ENCODE measurements around the gene TMEM183A.

The TMEM183A gene

DNA sequence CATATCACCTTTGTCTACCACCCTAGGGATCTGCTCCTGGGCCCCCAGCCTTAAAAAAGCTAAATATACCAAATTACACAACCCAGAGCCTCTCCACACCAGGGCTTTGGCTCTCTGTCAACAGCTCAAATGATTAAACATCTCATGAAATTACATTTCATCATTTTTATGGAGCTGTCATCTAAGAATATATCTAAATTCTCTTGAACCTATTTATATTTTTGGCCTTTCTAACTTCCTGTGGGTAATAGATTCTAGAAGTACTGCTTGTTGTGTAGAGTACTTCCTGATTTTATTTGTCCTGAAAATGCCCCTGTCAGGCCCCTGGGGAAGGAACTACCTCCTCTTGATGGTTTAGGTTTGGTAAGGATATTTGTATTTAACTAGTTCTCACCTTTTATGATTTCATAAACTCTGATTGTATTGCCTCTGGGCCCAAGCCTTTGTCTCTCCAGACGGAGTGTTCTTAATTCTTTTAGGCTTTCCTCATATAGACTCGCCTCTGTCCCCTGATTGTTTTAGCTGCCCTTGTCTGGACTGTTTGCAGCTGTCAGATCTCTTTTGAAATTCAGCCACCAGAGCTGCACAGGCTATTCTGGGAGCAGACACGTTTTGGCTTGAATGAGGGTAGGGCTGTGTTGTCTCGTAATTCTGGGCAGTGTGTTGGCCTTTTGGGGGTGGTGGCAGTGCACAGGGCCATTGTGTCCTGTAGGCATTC, 62.0 kb downstream of the TMEM183A start:
- DNase-seq (ENCODE audit: low spot score), result no peak

DNA sequence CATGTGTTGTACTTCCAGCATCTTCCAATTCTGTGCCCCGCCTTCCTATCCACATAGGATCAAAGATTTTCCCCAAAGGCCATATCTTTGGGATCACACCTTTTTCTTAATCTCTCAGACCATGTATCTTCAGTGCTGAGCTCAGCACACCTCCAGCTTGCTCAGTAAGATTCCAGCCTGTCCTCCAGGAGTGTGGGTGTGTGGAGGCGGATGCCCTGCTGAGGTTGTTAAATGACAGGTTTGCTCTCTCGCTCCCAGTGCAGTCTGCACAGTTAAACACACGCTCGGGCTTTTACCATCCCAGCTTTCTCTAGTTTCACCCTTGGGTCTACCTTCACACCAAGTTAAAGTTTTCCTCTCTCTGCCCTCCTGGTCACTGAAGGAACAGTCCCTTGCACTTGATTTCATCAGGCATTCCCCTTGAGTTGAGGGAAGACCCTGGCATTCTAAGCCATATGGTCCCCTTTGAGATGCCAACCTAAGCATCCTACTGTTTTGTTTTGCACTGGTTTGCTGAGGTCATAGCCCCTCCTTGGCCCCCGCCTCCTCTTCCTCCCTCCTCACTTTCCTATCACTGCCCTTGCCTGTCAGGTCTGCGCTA, 64.9 kb downstream of the TMEM183A start:
- DNase-seq (ENCODE audit: low spot score), result no peak

DNA sequence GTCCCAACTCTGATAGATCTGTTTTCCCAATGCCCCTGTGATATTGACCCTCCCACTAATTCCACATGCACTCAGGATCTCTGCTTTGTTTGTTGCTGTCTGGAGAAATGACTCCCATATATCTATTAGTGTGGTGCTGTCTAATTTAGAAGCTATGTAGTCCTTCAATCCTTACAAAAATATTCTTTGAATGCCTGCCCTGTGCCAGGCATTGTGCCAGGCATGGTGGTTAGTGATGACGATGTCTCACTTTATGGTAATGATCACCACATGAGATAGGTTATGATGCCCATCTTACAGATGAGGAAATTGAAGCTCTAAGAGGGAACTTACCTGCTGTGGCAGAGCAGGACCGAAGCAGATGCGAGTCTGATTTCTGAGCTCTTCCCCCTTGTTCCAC, 65.7 kb downstream of the TMEM183A start:
- no peak for DNase-seq (ENCODE audit: low spot score)

DNA sequence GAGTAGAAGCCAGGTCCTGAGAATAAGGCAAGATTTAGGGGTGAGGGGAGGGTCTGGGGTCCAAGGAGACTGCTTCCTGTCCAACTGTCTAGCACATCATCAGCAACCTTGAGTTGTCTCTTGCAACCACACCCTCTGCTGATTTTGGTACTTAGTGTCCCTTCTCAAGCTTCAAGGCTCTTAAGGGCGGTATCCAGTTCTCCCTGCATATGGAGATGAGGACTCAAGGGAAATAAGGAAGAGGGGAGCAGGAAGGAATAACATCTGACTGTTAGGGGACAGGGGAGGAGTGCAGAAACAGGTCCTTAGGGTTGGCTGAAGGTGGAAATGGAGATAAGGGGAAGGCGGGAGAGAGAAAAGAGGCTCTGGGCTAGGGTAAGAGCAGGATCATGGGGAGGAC, 66.3 kb downstream of the TMEM183A start:
- DNase-seq (ENCODE audit: low spot score), result no peak
